HepG2 (cell line): ENCODE measurements around the gene TBC1D2B. TPM values are rescaled to one million over a fixed set of nuclear protein-coding genes. Genes with fewer than 3 reads are reported as not detected.
A peak's percentile ranks its signal among the peaks of the same experiment; 100 is the strongest.

ENCODE experiments used
- AKAP8 ChIP-seq: sonication (generic); formaldehyde crosslinking; IDR thresholded peaks from 2 replicates; pipeline ENCODE4 v1.5.1; 2020; ENCODE audit warnings: mild to moderate bottlenecking, missing genetic modification reagents
- ARNTL ChIP-seq: sonication (generic); formaldehyde crosslinking; IDR thresholded peaks from 2 replicates; pipeline ENCODE4 v1.4.0; 2020; ENCODE audit warnings: mild to moderate bottlenecking, missing genetic modification reagents
- DMAP1 ChIP-seq: IDR thresholded peaks from 2 replicates; pipeline ENCODE4 v1.6.1; 2016
- HMG20B ChIP-seq: conservative IDR thresholded peaks from 2 replicates; pipeline ENCODE4 v1.6.1; 2016; ENCODE audit warnings: missing genetic modification reagents, missing compliant biosample characterization
- JUNB ChIP-seq: sonication (generic); formaldehyde crosslinking; IDR thresholded peaks from 2 replicates; pipeline ENCODE4 v1.8.0; 2022; ENCODE audit warnings: missing genetic modification reagents, mild to moderate bottlenecking, borderline replicate concordance
- KMT2B ChIP-seq: IDR thresholded peaks from 2 replicates; pipeline ENCODE4 v1.6.1; 2016; ENCODE audit warnings: missing genetic modification reagents, missing compliant biosample characterization
- NFKBIZ ChIP-seq: IDR thresholded peaks from 2 replicates; pipeline ENCODE4 v1.6.1; 2018; ENCODE audit warnings: missing genetic modification reagents, missing compliant biosample characterization
- NR1H2 ChIP-seq: sonication (generic); formaldehyde crosslinking; IDR thresholded peaks from 2 replicates; pipeline ENCODE4 v1.8.1; 2022; ENCODE audit warnings: low read depth, missing genetic modification reagents, borderline replicate concordance
- PHB2 ChIP-seq: fragments of 450-650 bp; IDR thresholded peaks from 2 replicates; pipeline ENCODE4 v1.6.1; 2018; ENCODE audit not compliant: partially characterized antibody
- RXRA ChIP-seq: sonication (generic); formaldehyde crosslinking; IDR thresholded peaks from 2 replicates; pipeline ENCODE4 v1.5.1; 2020; ENCODE audit warnings: missing genetic modification reagents
- SAFB2 ChIP-seq: sonication (generic); formaldehyde crosslinking; IDR thresholded peaks from 2 replicates; pipeline ENCODE4 v1.5.1; 2020; ENCODE audit warnings: missing genetic modification reagents, low read depth, mild to moderate bottlenecking, borderline replicate concordance
- SP1 ChIP-seq, 2 experiments: fragments of 450-650 bp in 1 of 2; sonication (generic) in 1 of 2; formaldehyde crosslinking in 1 of 2; IDR thresholded peaks; 2 replicates each; pipeline versions ENCODE4 v1.4.0 to v1.6.1; 2016 to 2020; ENCODE audit warnings: missing genetic modification reagents in 1 of 2
- SP4 ChIP-seq: sonication (generic); formaldehyde crosslinking; IDR thresholded peaks from 2 replicates; pipeline ENCODE4 v1.8.1; 2023; ENCODE audit warnings: mild to moderate bottlenecking, missing genetic modification reagents
- SP5 ChIP-seq: IDR thresholded peaks from 2 replicates; pipeline ENCODE4 v1.6.1; 2016; ENCODE audit warnings: low read depth, borderline replicate concordance
- THAP7 ChIP-seq: sonication (generic); formaldehyde crosslinking; IDR thresholded peaks from 2 replicates; pipeline ENCODE4 v1.8.1; 2023; ENCODE audit warnings: mild to moderate bottlenecking, missing genetic modification reagents
- TRIM24 ChIP-seq: sonication (generic); formaldehyde crosslinking; IDR thresholded peaks from 2 replicates; pipeline ENCODE4 v1.8.0; 2022; ENCODE audit warnings: mild to moderate bottlenecking, missing genetic modification reagents
- YY1 ChIP-seq: IDR thresholded peaks from 2 replicates; pipeline ENCODE4 v1.6.1; 2011; ENCODE audit warnings: low read length, low read depth, moderate library complexity, mild to moderate bottlenecking; ENCODE audit not compliant: insufficient read depth, insufficient replicate concordance
- ZBTB14 ChIP-seq: sonication (generic); formaldehyde crosslinking; IDR thresholded peaks from 2 replicates; pipeline ENCODE4 v1.4.0; 2020; ENCODE audit warnings: missing genetic modification reagents
- ZMYM2 ChIP-seq: sonication (generic); formaldehyde crosslinking; IDR thresholded peaks from 2 replicates; pipeline ENCODE4 v1.8.0; 2022; ENCODE audit warnings: mild to moderate bottlenecking, missing genetic modification reagents
- ZNF24 ChIP-seq: fragments of 450-650 bp; IDR thresholded peaks from 2 replicates; pipeline ENCODE4 v1.6.1; 2017; ENCODE audit warnings: antibody characterized with exemption, mild to moderate bottlenecking
- ZNF253 ChIP-seq: sonication (generic); formaldehyde crosslinking; IDR thresholded peaks from 2 replicates; pipeline ENCODE4 v1.8.0; 2022; ENCODE audit warnings: mild to moderate bottlenecking, missing genetic modification reagents, borderline replicate concordance
- ZNF350 ChIP-seq: sonication (generic); formaldehyde crosslinking; IDR thresholded peaks from 2 replicates; pipeline ENCODE4 v1.4.0; 2020; ENCODE audit warnings: mild to moderate bottlenecking, low read depth, missing genetic modification reagents, borderline replicate concordance
- ZNF557 ChIP-seq: sonication (generic); formaldehyde crosslinking; IDR thresholded peaks from 2 replicates; pipeline ENCODE4 v1.4.0; 2020; ENCODE audit warnings: missing genetic modification reagents
- ZNF768 ChIP-seq: sonication (generic); formaldehyde crosslinking; IDR thresholded peaks from 2 replicates; pipeline ENCODE4 v1.4.0; 2020; ENCODE audit warnings: missing genetic modification reagents
- polyA plus RNA-seq, 8 experiments: library from polyadenylated mRNA; depleted of rRNA in 3 of 8; stranded (reverse) in 7 of 8; unstranded in 1 of 8; fragments of >200 nt; fragmentation: Illumina TruSeq in 4 of 8; extraction: Trizol in 4 of 8; gene quantifications; 2 replicates each; pipeline versions ENCODE4 v1.2.1 to v1.2.3, GENCODE V29; 2011 to 2016; ENCODE audit warnings: low read depth in 4 of 8, missing spikeins in 1 of 8, mixed read lengths in 1 of 8; ENCODE audit not compliant: insufficient read depth in 1 of 8
- total RNA-seq, 5 experiments: library from RNA; depleted of rRNA; stranded (reverse); fragments of >200 nt; fragmentation: Illumina TruSeq; extraction: Trizol; gene quantifications; 2 replicates each; pipeline ENCODE4 v1.2.3, GENCODE V29; 2016; ENCODE audit warnings: low read depth in 1 of 5
- TF ChIP-seq, protein P1 (sequence below): sonication (generic); formaldehyde crosslinking; IDR thresholded peaks from 2 replicates; pipeline ENCODE4 v1.4.0; 2020; ENCODE audit warnings: missing genetic modification reagents
- TF ChIP-seq, protein P2 (sequence below): sonication (generic); formaldehyde crosslinking; IDR thresholded peaks from 2 replicates; pipeline ENCODE4 v1.4.0; 2020; ENCODE audit warnings: missing genetic modification reagents

Gene TBC1D2B
- total and polyA plus RNA-seq, 2 of the 13 experiments (the other 11 are each of a cell fraction or from before 2014, with no cell fraction given): 10.1 to 14.4 TPM

DNA sequence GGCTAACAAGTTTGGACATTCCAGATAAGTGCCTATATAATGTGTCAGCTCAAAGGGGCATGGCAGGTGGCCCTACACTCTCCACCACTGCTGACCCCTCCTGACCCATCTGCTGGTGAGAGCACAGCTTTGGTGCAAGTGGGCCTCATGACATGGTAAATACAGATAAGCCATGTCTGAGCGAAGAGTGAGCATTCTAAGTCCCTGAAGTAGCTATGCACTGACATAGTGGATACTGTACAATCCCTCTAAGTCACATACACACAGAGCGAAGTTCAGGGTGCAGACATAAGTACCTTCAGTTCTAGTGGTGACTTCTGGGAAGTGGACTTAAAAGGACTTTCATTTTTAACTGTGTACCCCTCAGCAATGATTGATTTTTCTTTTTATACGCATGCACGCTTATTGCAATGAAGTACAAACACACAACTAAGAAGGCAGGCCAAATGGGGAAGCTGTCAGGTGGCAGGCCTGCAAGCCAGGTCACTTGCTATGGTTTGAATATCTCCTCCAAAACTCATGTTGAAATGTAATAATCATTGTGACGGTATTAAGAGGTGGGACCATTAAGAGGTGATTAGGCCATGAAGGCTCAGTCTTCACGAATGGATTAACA is 41.5 kb downstream of the TBC1D2B start (continued):
- TF ChIP-seq RXRA (CRISPR knock-in tag): peak; percentile 83; the same call in 1 of the 2 replicates
- no peak for TF ChIP-seq SP1 (IDR thresholded peaks at IDR 0.05)
- TF ChIP-seq SP1 (CRISPR knock-in tag; IDR thresholded peaks at IDR 0.05): no peak
- no peak for TF ChIP-seq AKAP8 (CRISPR knock-in tag)
- TF ChIP-seq KMT2B (CRISPR knock-in tag): no peak
- TF ChIP-seq, protein P1, sequence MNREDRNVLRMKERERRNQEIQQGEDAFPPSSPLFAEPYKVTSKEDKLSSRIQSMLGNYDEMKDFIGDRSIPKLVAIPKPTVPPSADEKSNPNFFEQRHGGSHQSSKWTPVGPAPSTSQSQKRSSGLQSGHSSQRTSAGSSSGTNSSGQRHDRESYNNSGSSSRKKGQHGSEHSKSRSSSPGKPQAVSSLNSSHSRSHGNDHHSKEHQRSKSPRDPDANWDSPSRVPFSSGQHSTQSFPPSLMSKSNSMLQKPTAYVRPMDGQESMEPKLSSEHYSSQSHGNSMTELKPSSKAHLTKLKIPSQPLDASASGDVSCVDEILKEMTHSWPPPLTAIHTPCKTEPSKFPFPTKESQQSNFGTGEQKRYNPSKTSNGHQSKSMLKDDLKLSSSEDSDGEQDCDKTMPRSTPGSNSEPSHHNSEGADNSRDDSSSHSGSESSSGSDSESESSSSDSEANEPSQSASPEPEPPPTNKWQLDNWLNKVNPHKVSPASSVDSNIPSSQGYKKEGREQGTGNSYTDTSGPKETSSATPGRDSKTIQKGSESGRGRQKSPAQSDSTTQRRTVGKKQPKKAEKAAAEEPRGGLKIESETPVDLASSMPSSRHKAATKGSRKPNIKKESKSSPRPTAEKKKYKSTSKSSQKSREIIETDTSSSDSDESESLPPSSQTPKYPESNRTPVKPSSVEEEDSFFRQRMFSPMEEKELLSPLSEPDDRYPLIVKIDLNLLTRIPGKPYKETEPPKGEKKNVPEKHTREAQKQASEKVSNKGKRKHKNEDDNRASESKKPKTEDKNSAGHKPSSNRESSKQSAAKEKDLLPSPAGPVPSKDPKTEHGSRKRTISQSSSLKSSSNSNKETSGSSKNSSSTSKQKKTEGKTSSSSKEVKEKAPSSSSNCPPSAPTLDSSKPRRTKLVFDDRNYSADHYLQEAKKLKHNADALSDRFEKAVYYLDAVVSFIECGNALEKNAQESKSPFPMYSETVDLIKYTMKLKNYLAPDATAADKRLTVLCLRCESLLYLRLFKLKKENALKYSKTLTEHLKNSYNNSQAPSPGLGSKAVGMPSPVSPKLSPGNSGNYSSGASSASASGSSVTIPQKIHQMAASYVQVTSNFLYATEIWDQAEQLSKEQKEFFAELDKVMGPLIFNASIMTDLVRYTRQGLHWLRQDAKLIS (CRISPR knock-in tag): no peak
- TF ChIP-seq YY1: no peak
- TF ChIP-seq NFKBIZ (CRISPR knock-in tag): no peak
- no peak for TF ChIP-seq ZNF557 (CRISPR knock-in tag)
- TF ChIP-seq ZNF253 (CRISPR knock-in tag): no peak
- no peak for TF ChIP-seq JUNB (CRISPR knock-in tag)
- TF ChIP-seq DMAP1: no peak
- no peak for TF ChIP-seq THAP7 (CRISPR knock-in tag)
- no peak for TF ChIP-seq TRIM24 (CRISPR knock-in tag)
- no peak for TF ChIP-seq SP5
- TF ChIP-seq ARNTL (CRISPR knock-in tag): no peak
- TF ChIP-seq SP4 (CRISPR knock-in tag): no peak
- no peak for TF ChIP-seq ZNF24
- no peak for TF ChIP-seq HMG20B (CRISPR knock-in tag)
- TF ChIP-seq ZNF768 (CRISPR knock-in tag): no peak
- TF ChIP-seq NR1H2 (CRISPR knock-in tag): no peak
- TF ChIP-seq ZBTB14 (CRISPR knock-in tag): no peak
- TF ChIP-seq ZNF350 (CRISPR knock-in tag): no peak
- no peak for TF ChIP-seq SAFB2 (CRISPR knock-in tag)
- no peak for TF ChIP-seq ZMYM2 (CRISPR knock-in tag)
- TF ChIP-seq, protein P2, sequence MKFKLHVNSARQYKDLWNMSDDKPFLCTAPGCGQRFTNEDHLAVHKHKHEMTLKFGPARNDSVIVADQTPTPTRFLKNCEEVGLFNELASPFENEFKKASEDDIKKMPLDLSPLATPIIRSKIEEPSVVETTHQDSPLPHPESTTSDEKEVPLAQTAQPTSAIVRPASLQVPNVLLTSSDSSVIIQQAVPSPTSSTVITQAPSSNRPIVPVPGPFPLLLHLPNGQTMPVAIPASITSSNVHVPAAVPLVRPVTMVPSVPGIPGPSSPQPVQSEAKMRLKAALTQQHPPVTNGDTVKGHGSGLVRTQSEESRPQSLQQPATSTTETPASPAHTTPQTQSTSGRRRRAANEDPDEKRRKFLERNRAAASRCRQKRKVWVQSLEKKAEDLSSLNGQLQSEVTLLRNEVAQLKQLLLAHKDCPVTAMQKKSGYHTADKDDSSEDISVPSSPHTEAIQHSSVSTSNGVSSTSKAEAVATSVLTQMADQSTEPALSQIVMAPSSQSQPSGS (CRISPR knock-in tag): peak; percentile 34; the same call in 1 of the 2 replicates
- TF ChIP-seq PHB2: no peak
